Measurements from ENCODE around the gene COTL1. TPM values are rescaled to one million over a fixed set of nuclear protein-coding genes. Genes with fewer than 3 reads are reported as not detected.

Gene COTL1
- total RNA-seq, 1 experiment from 2014 or later = 408 TPM

DNA sequence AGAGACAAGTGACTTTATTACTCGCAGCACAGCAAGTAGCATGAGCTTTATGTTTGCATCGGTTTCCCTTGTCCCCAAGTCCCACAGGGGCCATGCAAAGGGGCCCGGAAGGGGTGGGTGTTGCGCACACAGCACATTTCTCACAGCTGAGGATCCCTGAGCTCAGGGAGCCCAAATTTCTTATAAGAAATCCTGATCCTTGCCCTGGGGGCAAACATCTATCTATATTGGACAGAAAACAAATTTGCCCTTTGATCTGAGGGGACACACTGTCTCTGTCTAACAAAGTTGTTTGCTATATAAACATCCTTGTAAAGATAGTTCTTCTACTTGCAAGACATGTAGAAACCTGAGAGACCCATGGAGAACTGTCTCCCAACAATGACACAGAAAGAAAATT is 77.7 kb downstream of the COTL1 start:
- Histone ChIP-seq H3K4me1 (ENCODE audit: insufficient read depth, low read length) (no peaks in the 10 kb centered on the region), H3K36me3 (ENCODE audit: low read depth, low read length) (no peaks in the 10 kb centered on the region), H3K9ac (ENCODE audit: low read length) (no peak overlapping the region), H3K9me3 (ENCODE audit: low read length) (no peaks in the 10 kb centered on the region), H4K20me1 (ENCODE audit: low read length) (no peaks in the 10 kb centered on the region), H3K27ac (ENCODE audit: low read length) (no peak overlapping the region), H2AFZ (ENCODE audit: low read length) (no peak overlapping the region), H3K4me2 (ENCODE audit: low read length) (no peak overlapping the region), H3K9me2 (replicated peaks; ENCODE audit: low read length) (no peaks in the 10 kb centered on the region), H3K79me2 (ENCODE audit: low read length) (no peaks in the 10 kb centered on the region), H3F3A (ENCODE audit: low read length, unreplicated experiment) (no peaks in the 10 kb centered on the region), H3K27me3 (ENCODE audit: low read length) (no peaks in the 10 kb centered on the region), H3K4me3 (ENCODE audit: low read length) (no peak overlapping the region)
- ChIA-PET POLR2A (ENCODE audit: unreplicated experiment) (no interaction called here), CTCF (no interaction called here)
- ATAC-seq (no peak), DNase-seq (no peak)
- TF ChIP-seq, protein P1, sequence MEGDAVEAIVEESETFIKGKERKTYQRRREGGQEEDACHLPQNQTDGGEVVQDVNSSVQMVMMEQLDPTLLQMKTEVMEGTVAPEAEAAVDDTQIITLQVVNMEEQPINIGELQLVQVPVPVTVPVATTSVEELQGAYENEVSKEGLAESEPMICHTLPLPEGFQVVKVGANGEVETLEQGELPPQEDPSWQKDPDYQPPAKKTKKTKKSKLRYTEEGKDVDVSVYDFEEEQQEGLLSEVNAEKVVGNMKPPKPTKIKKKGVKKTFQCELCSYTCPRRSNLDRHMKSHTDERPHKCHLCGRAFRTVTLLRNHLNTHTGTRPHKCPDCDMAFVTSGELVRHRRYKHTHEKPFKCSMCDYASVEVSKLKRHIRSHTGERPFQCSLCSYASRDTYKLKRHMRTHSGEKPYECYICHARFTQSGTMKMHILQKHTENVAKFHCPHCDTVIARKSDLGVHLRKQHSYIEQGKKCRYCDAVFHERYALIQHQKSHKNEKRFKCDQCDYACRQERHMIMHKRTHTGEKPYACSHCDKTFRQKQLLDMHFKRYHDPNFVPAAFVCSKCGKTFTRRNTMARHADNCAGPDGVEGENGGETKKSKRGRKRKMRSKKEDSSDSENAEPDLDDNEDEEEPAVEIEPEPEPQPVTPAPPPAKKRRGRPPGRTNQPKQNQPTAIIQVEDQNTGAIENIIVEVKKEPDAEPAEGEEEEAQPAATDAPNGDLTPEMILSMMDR (conservative IDR thresholded peaks at IDR 0.05; ENCODE audit: low read depth, low read length) = no peak
- TF ChIP-seq EZH2 (IDR thresholded peaks at IDR 0.05; ENCODE audit: low read length, unreplicated experiment) = no peak
- TF ChIP-seq EZH2phosphoT487 (IDR thresholded peaks at IDR 0.05; ENCODE audit: borderline replicate concordance, low read length) = no peak
- BruUV-seq (replicated peaks) = no TSS peak
- intact Hi-C loops (cut with micrococcal nuclease) = no loop called here

DNA sequence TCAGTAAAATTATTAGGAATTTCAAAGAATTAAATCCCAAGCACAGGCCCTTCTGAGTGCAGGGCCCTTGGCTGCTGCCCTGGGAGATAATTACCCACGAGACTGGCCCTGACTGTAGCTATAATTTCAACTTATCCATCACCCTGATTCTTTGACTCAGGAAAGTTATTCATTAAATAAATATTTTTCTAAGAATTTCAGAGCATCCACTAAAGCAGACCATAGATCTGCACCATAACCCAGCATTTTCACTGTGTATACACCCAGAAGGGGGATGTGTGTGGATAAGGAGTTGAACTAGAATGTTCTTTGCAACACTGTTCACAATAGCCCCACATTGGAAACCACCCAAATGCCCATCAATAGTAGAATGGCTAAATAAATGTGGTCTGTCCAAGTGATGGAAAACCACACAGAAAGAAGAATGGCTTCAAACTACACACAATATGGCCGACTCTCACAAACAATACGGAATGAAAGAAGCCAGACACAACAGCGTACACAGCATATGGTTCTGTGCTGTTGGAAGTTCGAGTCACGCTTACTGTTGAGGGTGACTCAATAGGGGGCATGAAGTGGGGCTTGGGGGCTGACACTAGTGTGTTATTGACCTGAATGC is 79.5 kb downstream of the COTL1 start:
- CTCF ChIA-PET = no interaction called here
- H2AFZ ChIP-seq (ENCODE audit: low read length) = no peak overlapping the region
- intact Hi-C loops (cut with micrococcal nuclease) = no loop called here
- no peaks in the 10 kb centered on the region for H3F3A ChIP-seq (ENCODE audit: low read length, unreplicated experiment)
- BruUV-seq (replicated peaks) = no TSS peak
- H3K9ac ChIP-seq (ENCODE audit: low read length) = no peak overlapping the region
- POLR2A ChIA-PET (ENCODE audit: unreplicated experiment) = no interaction called here
- H3K4me2 ChIP-seq (ENCODE audit: low read length) = no peak overlapping the region
- no peak for DNase-seq
- no peaks in the 10 kb centered on the region for H4K20me1 ChIP-seq (ENCODE audit: low read length)
- no peaks in the 10 kb centered on the region for H3K27me3 ChIP-seq (ENCODE audit: low read length)
- no peak for ATAC-seq
- no peaks in the 10 kb centered on the region for H3K36me3 ChIP-seq (ENCODE audit: low read depth, low read length)
- no peaks in the 10 kb centered on the region for H3K9me3 ChIP-seq (ENCODE audit: low read length)
- no peaks in the 10 kb centered on the region for H3K79me2 ChIP-seq (ENCODE audit: low read length)
- H3K4me1 ChIP-seq (ENCODE audit: insufficient read depth, low read length) = no peaks in the 10 kb centered on the region
- no peaks in the 10 kb centered on the region for H3K9me2 ChIP-seq (replicated peaks; ENCODE audit: low read length)
- no peak for TF ChIP-seq EZH2 (IDR thresholded peaks at IDR 0.05; ENCODE audit: low read length, unreplicated experiment)
- H3K4me3 ChIP-seq (ENCODE audit: low read length) = no peak overlapping the region
- no peak overlapping the region for H3K27ac ChIP-seq (ENCODE audit: low read length)

DNA sequence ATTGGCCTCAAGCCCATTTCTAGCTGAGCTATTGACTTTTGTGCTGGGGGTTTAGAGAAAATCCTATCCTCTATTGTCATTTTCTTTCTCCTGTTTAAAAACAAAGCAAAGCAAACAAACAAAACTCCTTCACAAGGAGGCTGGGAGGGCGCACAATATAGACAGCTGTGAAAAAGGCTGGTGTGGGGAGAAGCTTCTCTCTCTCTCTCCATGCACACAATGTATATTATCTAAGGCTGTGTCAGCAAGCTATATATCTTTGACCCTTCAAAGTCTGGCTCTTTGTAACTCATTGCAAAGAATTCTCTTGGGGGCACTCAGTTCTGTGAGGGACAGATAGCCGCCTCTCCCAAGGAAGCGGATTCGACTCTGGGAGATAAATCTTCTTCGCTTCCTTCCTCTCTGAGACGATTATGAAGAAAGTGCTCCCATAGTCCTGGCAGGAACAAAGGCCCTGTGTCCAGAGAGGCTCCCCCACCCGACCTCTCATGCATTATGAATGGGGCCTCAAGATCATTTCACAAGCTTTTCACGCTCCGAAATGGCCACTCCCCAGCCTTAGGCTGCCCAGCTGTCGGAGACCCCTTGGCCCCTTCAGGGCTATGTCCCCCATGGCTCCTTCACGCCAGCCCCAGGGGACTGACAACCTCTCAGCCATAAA is 80.3 kb downstream of the COTL1 start:
- ChIA-PET CTCF (no interaction called here), POLR2A (ENCODE audit: unreplicated experiment) (no interaction called here)
- H3K4me2 ChIP-seq (ENCODE audit: low read length) = no peak overlapping the region

More for the DNA sequence above, 80.3 kb downstream of the COTL1 start:
- Histone ChIP-seq H3K36me3 (ENCODE audit: low read depth, low read length) (no peaks in the 10 kb centered on the region), H3K9me2 (replicated peaks; ENCODE audit: low read length) (no peaks in the 10 kb centered on the region), H4K20me1 (ENCODE audit: low read length) (no peaks in the 10 kb centered on the region), H3K4me3 (ENCODE audit: low read length) (no peak overlapping the region), H2AFZ (ENCODE audit: low read length) (no peak overlapping the region), H3K27me3 (ENCODE audit: low read length) (no peaks in the 10 kb centered on the region), H3K27ac (ENCODE audit: low read length) (no peak overlapping the region), H3K9me3 (ENCODE audit: low read length) (no peaks in the 10 kb centered on the region), H3F3A (ENCODE audit: low read length, unreplicated experiment) (no peaks in the 10 kb centered on the region), H3K79me2 (ENCODE audit: low read length) (no peaks in the 10 kb centered on the region), H3K4me1 (ENCODE audit: insufficient read depth, low read length) (no peaks in the 10 kb centered on the region), H3K9ac (ENCODE audit: low read length) (no peak overlapping the region)
- TF ChIP-seq EZH2 (IDR thresholded peaks at IDR 0.05; ENCODE audit: low read length, unreplicated experiment) = no peak
- TF ChIP-seq EZH2phosphoT487 (IDR thresholded peaks at IDR 0.05; ENCODE audit: borderline replicate concordance, low read length) = no peak
- TF ChIP-seq, protein P1 (conservative IDR thresholded peaks at IDR 0.05; ENCODE audit: low read depth, low read length) = no peak
- no peak for ATAC-seq
- DNase-seq = no peak
- no TSS peak for BruUV-seq (replicated peaks)
- intact Hi-C loops (cut with micrococcal nuclease) = no loop called here
